Measurements from ENCODE around the gene CIBAR2.

CIBAR2 gene

GRCh38 chr16:85111184-85111583, 1.1 kb downstream of the CIBAR2 start:
- no peak for TF ChIP-seq CTCF (conservative IDR thresholded peaks at IDR 0.05; ENCODE audit: low read depth, low read length)
- H3K4me3 ChIP-seq (ENCODE audit: low read length): no peak overlapping the region
- DNase-seq (ENCODE audit: low read depth): no peak

GRCh38 chr16:85110105-85110504, 2.2 kb downstream of the CIBAR2 start:
- TF ChIP-seq CTCF (conservative IDR thresholded peaks at IDR 0.05; ENCODE audit: low read depth, low read length): no peak
- no peak overlapping the region for H3K4me3 ChIP-seq (ENCODE audit: low read length)
- DNase-seq (ENCODE audit: low read depth): no peak

GRCh38 chr16:85107532-85107931, 4.7 kb downstream of the CIBAR2 start:
- no peak overlapping the region for H3K4me3 ChIP-seq (ENCODE audit: low read length)
- no peak for TF ChIP-seq CTCF (conservative IDR thresholded peaks at IDR 0.05; ENCODE audit: low read depth, low read length)
- no peak for DNase-seq (ENCODE audit: low read depth)

GRCh38 chr16:85107083-85107482, 5.2 kb downstream of the CIBAR2 start:
- DNase-seq (ENCODE audit: low read depth): no peak
- no peak for TF ChIP-seq CTCF (conservative IDR thresholded peaks at IDR 0.05; ENCODE audit: low read depth, low read length)

GRCh38 chr16:85105475-85105874, 6.8 kb downstream of the CIBAR2 start:
- H3K4me3 ChIP-seq (ENCODE audit: low read length): no peak overlapping the region
- TF ChIP-seq CTCF (conservative IDR thresholded peaks at IDR 0.05; ENCODE audit: low read depth, low read length): no peak
- no peak for DNase-seq (ENCODE audit: low read depth)

More at GRCh38 chr16:85107083-85107482, 5.2 kb downstream of the CIBAR2 start:
- no peak overlapping the region for H3K4me3 ChIP-seq (ENCODE audit: low read length)

- H3K4me3 ChIP-seq (ENCODE audit: low read length): no peak overlapping the region
- TF ChIP-seq CTCF (conservative IDR thresholded peaks at IDR 0.05; ENCODE audit: low read depth, low read length): no peak
- DNase-seq (ENCODE audit: low read depth): no peak
These were observed 7.4 kb downstream of the CIBAR2 start for GRCh38 chr16:85104821-85105391.

GRCh38 chr16:85104147-85104546, 8.1 kb downstream of the CIBAR2 start:
- peak; percentile 31 for TF ChIP-seq CTCF (conservative IDR thresholded peaks at IDR 0.05; ENCODE audit: low read depth, low read length)
- DNase-seq (ENCODE audit: low read depth): no peak
- no peak overlapping the region for H3K4me3 ChIP-seq (ENCODE audit: low read length)
